Esophagus muscularis mucosa (tissue), 4 donors: ENCODE measurements around the gene FCHO1. TPM values are rescaled to one million over a fixed set of nuclear protein-coding genes. Genes with fewer than 3 reads are reported as not detected.

Experiments used
- DNase-seq: peaks from one replicate; pipeline ENCODE4 v3.0.0-alpha.2; 2017; ENCODE audit errors: extremely low spot score
- H3K27ac ChIP-seq, 4 donors: fragments of 200-600 bp; sonication (generic); replicated peaks in 1 of 4; 1 replicate in 3 of 4; 2 replicates in 1 of 4; pipeline ENCODE4 v1.5.1; 2016 to 2019; ENCODE audit warnings: mild to moderate bottlenecking in 1 of 4
- H3K27me3 ChIP-seq, 4 donors: fragments of 200-600 bp; sonication (generic); one replicate each; pipeline versions ENCODE4 v1.5.1 to v1.6.0; 2016 to 2019
- H3K36me3 ChIP-seq, 4 donors: fragments of 200-600 bp; sonication (generic); one replicate each; pipeline ENCODE4 v1.5.1; 2016 to 2019
- H3K4me1 ChIP-seq, 4 donors: fragments of 200-600 bp; sonication (generic); one replicate each; pipeline ENCODE4 v1.5.1; 2016 to 2019
- H3K4me3 ChIP-seq, 4 donors: fragments of 200-600 bp; sonication (generic); 1 replicate in 2 of 4; 2 replicates in 2 of 4; pipeline ENCODE4 v1.5.1; 2016 to 2019; ENCODE audit warnings: mild to moderate bottlenecking in 4 of 4, moderate library complexity in 1 of 4
- H3K9me3 ChIP-seq, 4 donors: fragments of 200-600 bp; sonication (generic); 1 replicate in 3 of 4; 2 replicates in 1 of 4; pipeline ENCODE4 v1.5.1; 2016 to 2019
- EP300 ChIP-seq: sonication (generic); formaldehyde crosslinking; IDR thresholded peaks from one replicate; pipeline ENCODE4 v1.6.1; 2017; ENCODE audit warnings: antibody characterized with exemption
- POLR2A ChIP-seq: fragments of 450-650 bp; IDR thresholded peaks from one replicate; pipeline ENCODE4 v1.6.1; 2017; ENCODE audit warnings: antibody characterized with exemption, moderate library complexity, mild to moderate bottlenecking, low read depth
- POLR2AphosphoS5 ChIP-seq, 2 donors: sonication (generic); formaldehyde crosslinking; IDR thresholded peaks; one replicate each; pipeline ENCODE4 v1.6.1; 2017; ENCODE audit warnings: antibody characterized with exemption in 2 of 2
- WGBS: methylation state at CpG from one replicate; pipeline ENCODE4 v1.1.5; 2018; 5-methylcytosine and 5-hydroxymethylcytosine counted together
- intact Hi-C: fragments of 100-400 bp; cut with DNase I; formaldehyde crosslinking; loops from one replicate; pipeline ENCODE4 v1.15.1; 2023
- total RNA-seq, 4 donors: library from RNA; depleted of rRNA; stranded (reverse); fragments of >200 nt; gene quantifications; one replicate each; pipeline versions ENCODE4 v1.1.0 to v1.2.1, GENCODE V29; 2016
- TF ChIP-seq, protein P1 (sequence below), 3 experiments: fragments of 200-600 bp in 2 of 3; fragments of 450-650 bp in 1 of 3; sonication (generic) in 2 of 3; IDR thresholded peaks; one replicate each; pipeline ENCODE4 v1.5.1; 2017 to 2019; ENCODE audit warnings: antibody characterized with exemption in 3 of 3, mild to moderate bottlenecking in 2 of 3, moderate library complexity in 1 of 3

The FCHO1 gene
- total RNA-seq, 4 donors from 2014 or later, result 1.6 to 2.9 (median 1.9) TPM

- peaks cover 0 to 21% (median 0%) of the 10 kb centered on the region in 4 donors for H3K36me3 ChIP-seq
- no peak for DNase-seq
- TF ChIP-seq EP300, result no peak
- no peak for TF ChIP-seq POLR2A
- TF ChIP-seq, protein P1, sequence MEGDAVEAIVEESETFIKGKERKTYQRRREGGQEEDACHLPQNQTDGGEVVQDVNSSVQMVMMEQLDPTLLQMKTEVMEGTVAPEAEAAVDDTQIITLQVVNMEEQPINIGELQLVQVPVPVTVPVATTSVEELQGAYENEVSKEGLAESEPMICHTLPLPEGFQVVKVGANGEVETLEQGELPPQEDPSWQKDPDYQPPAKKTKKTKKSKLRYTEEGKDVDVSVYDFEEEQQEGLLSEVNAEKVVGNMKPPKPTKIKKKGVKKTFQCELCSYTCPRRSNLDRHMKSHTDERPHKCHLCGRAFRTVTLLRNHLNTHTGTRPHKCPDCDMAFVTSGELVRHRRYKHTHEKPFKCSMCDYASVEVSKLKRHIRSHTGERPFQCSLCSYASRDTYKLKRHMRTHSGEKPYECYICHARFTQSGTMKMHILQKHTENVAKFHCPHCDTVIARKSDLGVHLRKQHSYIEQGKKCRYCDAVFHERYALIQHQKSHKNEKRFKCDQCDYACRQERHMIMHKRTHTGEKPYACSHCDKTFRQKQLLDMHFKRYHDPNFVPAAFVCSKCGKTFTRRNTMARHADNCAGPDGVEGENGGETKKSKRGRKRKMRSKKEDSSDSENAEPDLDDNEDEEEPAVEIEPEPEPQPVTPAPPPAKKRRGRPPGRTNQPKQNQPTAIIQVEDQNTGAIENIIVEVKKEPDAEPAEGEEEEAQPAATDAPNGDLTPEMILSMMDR (IDR thresholded peaks at IDR 0.05), result no peak
- TF ChIP-seq POLR2AphosphoS5 (IDR thresholded peaks at IDR 0.05), result no peak
- 88% methylated on average over 14 of the region's 27 CpGs for WGBS
- H3K27ac ChIP-seq, result no peak overlapping the region
- no peaks in the 10 kb centered on the region for H3K9me3 ChIP-seq
- intact Hi-C loops, result no loop called here
- no peak overlapping the region for H3K4me3 ChIP-seq
- peaks cover 0 to 77% (median 22%) of the 10 kb centered on the region in 4 donors for H3K27me3 ChIP-seq
- peaks cover 0 to 21% (median 20%) of the 10 kb centered on the region in 4 donors for H3K4me1 ChIP-seq
Measured at GRCh38 chr19:17834350-17835181, 83.3 kb downstream of the FCHO1 start.

- Histone ChIP-seq H3K4me1 (peaks cover 0 to 13% (median 12%) of the 10 kb centered on the region in 4 donors), H3K36me3 (peaks cover 0 to 21% (median 0%) of the 10 kb centered on the region in 4 donors), H3K27ac (no peak overlapping the region), H3K27me3 (peaks cover 0 to 76% (median 14%) of the 10 kb centered on the region in 4 donors), H3K4me3 (no peak overlapping the region), H3K9me3 (no peaks in the 10 kb centered on the region)
- 85% methylated on average over 7 of the region's 8 CpGs for WGBS
- intact Hi-C loops, result no loop called here
- no peak for DNase-seq
- TF ChIP-seq, protein P1 (IDR thresholded peaks at IDR 0.05), result no peak
- TF ChIP-seq POLR2AphosphoS5 (IDR thresholded peaks at IDR 0.05), result no peak
- no peak for TF ChIP-seq EP300
- TF ChIP-seq POLR2A, result no peak
Measured at GRCh38 chr19:17835182-17836006, 84.1 kb downstream of the FCHO1 start.

DNA sequence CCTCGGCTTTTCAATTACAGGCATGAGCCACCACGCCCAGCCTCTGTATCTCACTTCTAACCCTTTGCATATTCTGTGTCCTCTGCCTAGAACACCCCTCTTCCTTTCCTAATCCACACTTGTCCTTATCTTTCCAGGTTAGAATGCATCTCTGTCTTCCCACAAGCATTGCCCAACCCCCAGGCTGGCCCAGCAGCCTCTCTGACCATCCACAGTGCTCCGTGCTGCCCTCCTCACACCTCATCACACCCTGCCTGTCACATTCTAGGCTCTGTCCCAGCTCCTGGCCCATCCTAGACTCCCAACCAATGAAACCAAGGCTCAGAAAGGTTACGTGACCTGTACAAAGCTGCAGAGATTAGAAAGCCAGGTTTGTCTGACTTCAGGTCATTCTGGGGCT lies 85.3 kb downstream of the FCHO1 start:
- H3K36me3 ChIP-seq, result peaks cover 0 to 15% (median 2%) of the 10 kb centered on the region in 4 donors
- no peak overlapping the region for H3K27ac ChIP-seq
- 69% methylated on average over 4 of the region's 4 CpGs for WGBS
- no peak for TF ChIP-seq POLR2AphosphoS5 (IDR thresholded peaks at IDR 0.05)
- no peak for TF ChIP-seq EP300
- no peak for TF ChIP-seq POLR2A
- TF ChIP-seq, protein P1 (IDR thresholded peaks at IDR 0.05), result no peak
- no peak for DNase-seq
- H3K27me3 ChIP-seq, result peaks cover 0 to 76% (median 9%) of the 10 kb centered on the region in 4 donors
- no peak overlapping the region for H3K4me3 ChIP-seq
- peaks cover 0 to 9% (median 6%) of the 10 kb centered on the region in 4 donors for H3K4me1 ChIP-seq
- no peaks in the 10 kb centered on the region for H3K9me3 ChIP-seq
- intact Hi-C loops, result no loop called here

- no peak overlapping the region for H3K27ac ChIP-seq
- no peak for DNase-seq
- no peak overlapping the region for H3K4me3 ChIP-seq
- intact Hi-C loops, result no loop called here
- TF ChIP-seq POLR2A (no peak), EP300 (no peak), POLR2AphosphoS5 (IDR thresholded peaks at IDR 0.05) (no peak)
- TF ChIP-seq, protein P1 (IDR thresholded peaks at IDR 0.05), result no peak
- WGBS, result 94% methylated on average over 7 of the region's 7 CpGs
- peaks cover 0 to 9% (median 2%) of the 10 kb centered on the region in 4 donors for H3K36me3 ChIP-seq
- peaks cover 0 to 76% (median 3%) of the 10 kb centered on the region in 4 donors for H3K27me3 ChIP-seq
- peaks cover 0 to 20% (median 18%) of the 10 kb centered on the region in 4 donors for H3K4me1 ChIP-seq
- no peaks in the 10 kb centered on the region for H3K9me3 ChIP-seq
Measured at GRCh38 chr19:17837972-17838371, 86.7 kb downstream of the FCHO1 start.

Other genes starting within 250 kb of the FCHO1 start
- gene PGLS, start 239.8 kb upstream of the FCHO1 start, total RNA-seq, result 10 to 100 TPM; 39.0 to 75.5 (median 49.9) TPM
- 10 to 100 TPM; 54.2 to 92.6 (median 61.5) TPM for gene COLGALT1, start 195.8 kb upstream of the FCHO1 start, total RNA-seq
- under 1 TPM; under 0.01 to 0.23 (median 0.18) TPM for gene UNC13A, start 63.1 kb upstream of the FCHO1 start, total RNA-seq
- gene MAP1S, start 32.0 kb upstream of the FCHO1 start, total RNA-seq, result 10 to 100 TPM; 24.1 to 50.9 (median 35.9) TPM
- gene B3GNT3, start 43.7 kb downstream of the FCHO1 start, total RNA-seq, result under 1 TPM; 0.33 to 0.84 (median 0.62) TPM
- not detected for gene INSL3, start 70.0 kb downstream of the FCHO1 start, total RNA-seq
- 1 to 10 TPM; 2.1 to 8.9 (median 3.4) TPM for gene JAK3, start 96.5 kb downstream of the FCHO1 start, total RNA-seq
- gene RPL18A, start 108.4 kb downstream of the FCHO1 start, total RNA-seq, result 1,000 to 10,000 TPM; 1,042 to 1,624 (median 1,374) TPM
- under 1 TPM in 1 of 4 donors, not detected in 3; 0.17 TPM for gene SLC5A5, start 120.5 kb downstream of the FCHO1 start, total RNA-seq
- 10 to 100 TPM; 51.2 to 97.4 (median 74.3) TPM for gene CCDC124, start 181.5 kb downstream of the FCHO1 start, total RNA-seq
- under 1 TPM in 2 of 4 donors, not detected in 2; 0.17 to 0.23 TPM for gene KCNN1, start 215.6 kb downstream of the FCHO1 start, total RNA-seq